ENCODE results near the gene KDM2B.

The KDM2B gene

DNA sequence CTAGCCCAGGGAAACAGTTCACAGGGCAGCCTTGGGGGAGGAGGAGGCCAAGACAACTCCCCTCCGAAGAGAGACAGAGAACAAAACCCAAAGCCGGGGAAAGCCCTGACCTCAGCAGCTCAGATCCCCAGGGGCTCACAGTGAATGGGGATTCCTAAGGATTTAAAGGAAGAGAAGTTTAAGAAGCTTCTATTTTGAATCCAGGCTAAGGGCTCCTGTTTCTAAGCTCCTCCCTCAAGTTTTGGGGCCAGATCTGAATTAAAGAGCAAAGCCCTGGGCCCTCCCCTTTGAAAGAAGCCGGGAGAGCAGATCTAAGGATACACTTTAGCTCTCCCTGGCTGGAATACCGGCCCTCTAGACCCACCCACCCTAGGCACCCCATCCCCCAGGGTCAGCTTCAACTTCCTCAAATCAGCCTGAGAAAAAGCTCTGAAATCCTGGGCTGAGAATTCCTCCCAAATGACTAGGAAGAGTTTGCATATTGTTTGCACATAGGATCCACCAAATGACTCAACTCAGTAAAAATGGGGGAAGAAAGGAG lies 3.9 kb downstream of the KDM2B start:
- no peaks in the 10 kb centered on the region for H3K9me3 ChIP-seq (ENCODE audit: control insufficient read depth, low read length)
- peaks cover 19% of the 10 kb centered on the region for H3K36me3 ChIP-seq (ENCODE audit: control insufficient read depth, insufficient read depth, low read length)
- peaks cover 23% of the 10 kb centered on the region for H3K4me1 ChIP-seq (ENCODE audit: control insufficient read depth, insufficient read depth, low read length)
- H3K27ac ChIP-seq (ENCODE audit: insufficient read depth, low read depth, low read length, poor library complexity, severe bottlenecking): peak overlapping the region; percentile 92
- 1% methylated on average over 4 of the region's 4 CpGs for WGBS, 2 experiments
- peak overlapping the region; percentile 93 for H3K4me3 ChIP-seq (ENCODE audit: insufficient read depth, low read depth, low read length)
- H3K27me3 ChIP-seq (ENCODE audit: control insufficient read depth, insufficient read depth, low read length, poor library complexity, severe bottlenecking): no peaks in the 10 kb centered on the region

GRCh38 chr12:121575952-121576625 lies 4.7 kb downstream of the KDM2B start:
- peak overlapping the region; percentile 93 for H3K4me3 ChIP-seq (ENCODE audit: insufficient read depth, low read depth, low read length)
- no peaks in the 10 kb centered on the region for H3K9me3 ChIP-seq (ENCODE audit: control insufficient read depth, low read length)
- no peaks in the 10 kb centered on the region for H3K27me3 ChIP-seq (ENCODE audit: control insufficient read depth, insufficient read depth, low read length, poor library complexity, severe bottlenecking)
- peak overlapping the region; percentile 92 for H3K27ac ChIP-seq (ENCODE audit: insufficient read depth, low read depth, low read length, poor library complexity, severe bottlenecking)
- WGBS, 2 experiments: 34 to 36% methylated on average over 12 to 13 of the region's 13 CpGs
- H3K36me3 ChIP-seq (ENCODE audit: control insufficient read depth, insufficient read depth, low read length): peaks cover 19% of the 10 kb centered on the region
- peaks cover 23% of the 10 kb centered on the region for H3K4me1 ChIP-seq (ENCODE audit: control insufficient read depth, insufficient read depth, low read length)

DNA sequence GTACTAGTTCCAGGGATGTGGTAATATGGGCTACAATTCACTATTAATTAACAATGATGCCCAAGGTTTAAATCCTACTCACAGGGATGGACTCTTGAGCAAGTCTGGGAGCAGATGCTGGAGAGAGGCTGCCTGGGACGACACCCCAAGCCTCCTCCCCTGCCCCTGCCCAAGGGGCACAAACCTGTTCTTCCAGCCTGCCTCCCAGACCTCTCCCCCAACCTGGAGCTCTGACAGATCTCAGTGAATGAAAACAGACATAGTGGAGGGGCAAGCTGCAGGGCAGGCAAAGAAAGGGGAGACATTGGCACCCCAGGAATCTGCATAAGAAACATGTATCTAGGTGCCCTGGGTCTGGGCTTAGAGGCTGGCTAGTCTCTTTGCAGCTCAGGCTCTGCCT lies 5.8 kb downstream of the KDM2B start:
- WGBS, 2 experiments: 81 to 97% methylated on average over 1 of the region's 1 CpG
- Histone ChIP-seq H3K4me1 (ENCODE audit: control insufficient read depth, insufficient read depth, low read length) (peaks cover 23% of the 10 kb centered on the region), H3K27ac (ENCODE audit: insufficient read depth, low read depth, low read length, poor library complexity, severe bottlenecking) (no peak overlapping the region), H3K27me3 (ENCODE audit: control insufficient read depth, insufficient read depth, low read length, poor library complexity, severe bottlenecking) (no peaks in the 10 kb centered on the region), H3K36me3 (ENCODE audit: control insufficient read depth, insufficient read depth, low read length) (peaks cover 24% of the 10 kb centered on the region), H3K4me3 (ENCODE audit: insufficient read depth, low read depth, low read length) (no peak overlapping the region), H3K9me3 (ENCODE audit: control insufficient read depth, low read length) (no peaks in the 10 kb centered on the region)

GRCh38 chr12:121574025-121574424 lies 6.8 kb downstream of the KDM2B start:
- Histone ChIP-seq H3K4me1 (ENCODE audit: control insufficient read depth, insufficient read depth, low read length) (peaks cover 23% of the 10 kb centered on the region), H3K4me3 (ENCODE audit: insufficient read depth, low read depth, low read length) (no peak overlapping the region), H3K9me3 (ENCODE audit: control insufficient read depth, low read length) (no peaks in the 10 kb centered on the region), H3K27me3 (ENCODE audit: control insufficient read depth, insufficient read depth, low read length, poor library complexity, severe bottlenecking) (no peaks in the 10 kb centered on the region), H3K27ac (ENCODE audit: insufficient read depth, low read depth, low read length, poor library complexity, severe bottlenecking) (no peak overlapping the region), H3K36me3 (ENCODE audit: control insufficient read depth, insufficient read depth, low read length) (peaks cover 24% of the 10 kb centered on the region)
- 95% methylated on average over 11 of the region's 11 CpGs for WGBS, 2 experiments

GRCh38 chr12:121571920-121572319 lies 8.9 kb downstream of the KDM2B start:
- Histone ChIP-seq H3K9me3 (ENCODE audit: control insufficient read depth, low read length) (no peaks in the 10 kb centered on the region), H3K27ac (ENCODE audit: insufficient read depth, low read depth, low read length, poor library complexity, severe bottlenecking) (no peak overlapping the region), H3K36me3 (ENCODE audit: control insufficient read depth, insufficient read depth, low read length) (peaks cover 29% of the 10 kb centered on the region), H3K4me3 (ENCODE audit: insufficient read depth, low read depth, low read length) (no peak overlapping the region), H3K27me3 (ENCODE audit: control insufficient read depth, insufficient read depth, low read length, poor library complexity, severe bottlenecking) (no peaks in the 10 kb centered on the region), H3K4me1 (ENCODE audit: control insufficient read depth, insufficient read depth, low read length) (peaks cover 23% of the 10 kb centered on the region)
- WGBS, 2 experiments: 92 to 98% methylated on average over 8 of the region's 9 CpGs

DNA sequence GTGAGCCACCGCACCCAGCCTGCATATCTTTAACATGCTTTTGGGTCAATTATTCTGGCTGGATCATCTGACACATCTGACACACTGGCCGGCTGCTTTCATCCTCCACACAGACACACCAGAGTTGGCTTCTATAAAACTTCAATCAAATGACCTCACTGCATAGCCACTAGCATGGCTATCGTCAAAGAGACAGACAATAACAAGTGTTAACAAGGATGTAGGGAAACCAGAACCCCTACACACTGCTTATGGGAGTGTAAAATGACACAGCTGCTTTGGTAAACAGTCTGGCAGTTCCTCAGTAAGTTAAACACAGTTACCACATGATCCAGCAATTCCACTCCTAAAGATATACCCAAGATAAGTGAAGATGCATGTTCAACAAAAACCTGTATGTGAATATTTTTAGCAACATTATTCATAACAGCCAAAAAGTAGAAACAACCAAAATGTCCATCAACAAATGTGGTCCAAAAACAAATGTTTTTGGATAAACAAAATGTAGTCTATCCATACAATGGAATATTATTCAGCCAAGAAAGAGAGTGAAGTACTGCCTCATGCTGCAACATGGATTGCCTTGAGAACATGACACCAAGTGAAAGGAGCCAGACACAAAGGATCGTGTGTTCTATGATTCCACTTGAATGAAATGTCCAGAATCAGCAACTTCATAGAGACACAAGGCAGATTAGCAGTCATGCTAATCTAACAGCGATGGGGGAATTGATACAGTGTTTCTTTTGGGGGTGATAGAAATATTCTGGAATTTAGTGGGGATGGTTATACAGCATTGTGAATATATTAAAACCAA lies 10.1 kb downstream of the KDM2B start:
- Histone ChIP-seq H3K4me1 (ENCODE audit: control insufficient read depth, insufficient read depth, low read length) (peaks cover 14% of the 10 kb centered on the region), H3K36me3 (ENCODE audit: control insufficient read depth, insufficient read depth, low read length) (peaks cover 29% of the 10 kb centered on the region), H3K4me3 (ENCODE audit: insufficient read depth, low read depth, low read length) (no peak overlapping the region), H3K27me3 (ENCODE audit: control insufficient read depth, insufficient read depth, low read length, poor library complexity, severe bottlenecking) (no peaks in the 10 kb centered on the region), H3K9me3 (ENCODE audit: control insufficient read depth, low read length) (no peaks in the 10 kb centered on the region), H3K27ac (ENCODE audit: insufficient read depth, low read depth, low read length, poor library complexity, severe bottlenecking) (no peak overlapping the region)
- WGBS, 2 experiments: 93 to 96% methylated on average over 5 of the region's 5 CpGs

DNA sequence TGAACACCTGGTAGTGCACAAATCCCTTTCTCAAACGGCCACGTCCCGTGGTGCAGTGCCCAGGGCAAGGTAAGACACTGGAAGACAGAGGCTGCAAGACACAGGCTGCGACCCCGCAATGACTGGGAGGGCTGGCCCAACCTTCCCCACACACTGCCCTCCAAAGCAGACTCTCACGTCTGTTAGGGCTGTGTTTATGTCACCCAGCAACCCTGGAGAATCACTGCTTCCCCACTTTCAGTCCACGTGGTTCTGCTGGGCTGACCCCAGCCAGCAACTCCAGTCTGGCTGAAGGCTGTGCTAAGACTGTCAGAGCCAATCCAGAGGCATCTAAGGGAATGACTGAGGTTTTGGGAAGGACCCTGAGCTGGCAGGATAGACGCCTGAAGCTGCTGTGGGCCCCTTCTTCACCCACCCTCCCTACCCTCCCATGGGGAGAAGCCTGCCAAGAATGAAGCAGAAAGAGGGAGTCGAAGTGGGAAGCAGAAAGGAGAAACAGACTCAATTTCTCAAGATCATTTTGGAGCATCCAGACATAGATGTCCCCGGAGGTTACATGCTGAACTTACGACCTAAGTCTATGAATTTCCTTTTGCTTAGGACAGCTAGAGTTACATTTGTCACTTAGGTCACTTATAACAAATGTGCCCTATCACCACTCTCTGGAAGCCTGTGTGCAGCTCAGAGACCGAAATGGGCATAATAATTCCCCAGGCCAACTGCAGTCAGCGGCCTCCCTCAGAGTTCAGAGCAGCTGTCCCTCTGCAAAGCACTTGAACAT lies 11.7 kb downstream of the KDM2B start:
- 88 to 90% methylated on average over 13 of the region's 13 CpGs for WGBS, 2 experiments
- Histone ChIP-seq H3K36me3 (ENCODE audit: control insufficient read depth, insufficient read depth, low read length) (peaks cover 24% of the 10 kb centered on the region), H3K27ac (ENCODE audit: insufficient read depth, low read depth, low read length, poor library complexity, severe bottlenecking) (no peak overlapping the region), H3K9me3 (ENCODE audit: control insufficient read depth, low read length) (no peaks in the 10 kb centered on the region), H3K27me3 (ENCODE audit: control insufficient read depth, insufficient read depth, low read length, poor library complexity, severe bottlenecking) (no peaks in the 10 kb centered on the region), H3K4me1 (ENCODE audit: control insufficient read depth, insufficient read depth, low read length) (no peaks in the 10 kb centered on the region), H3K4me3 (ENCODE audit: insufficient read depth, low read depth, low read length) (no peak overlapping the region)

- Histone ChIP-seq H3K27me3 (ENCODE audit: control insufficient read depth, insufficient read depth, low read length, poor library complexity, severe bottlenecking) (no peaks in the 10 kb centered on the region), H3K4me3 (ENCODE audit: insufficient read depth, low read depth, low read length) (no peak overlapping the region), H3K4me1 (ENCODE audit: control insufficient read depth, insufficient read depth, low read length) (no peaks in the 10 kb centered on the region), H3K9me3 (ENCODE audit: control insufficient read depth, low read length) (no peaks in the 10 kb centered on the region), H3K27ac (ENCODE audit: insufficient read depth, low read depth, low read length, poor library complexity, severe bottlenecking) (no peak overlapping the region), H3K36me3 (ENCODE audit: control insufficient read depth, insufficient read depth, low read length) (peaks cover 23% of the 10 kb centered on the region)
- WGBS, 2 experiments: 96 to 97% methylated on average over 7 of the region's 7 CpGs
These were observed 12.3 kb downstream of the KDM2B start for GRCh38 chr12:121568518-121568917.

- WGBS, 2 experiments: 91 to 94% methylated on average over 7 of the region's 7 CpGs
- Histone ChIP-seq H3K4me3 (ENCODE audit: insufficient read depth, low read depth, low read length) (no peak overlapping the region), H3K27me3 (ENCODE audit: control insufficient read depth, insufficient read depth, low read length, poor library complexity, severe bottlenecking) (no peaks in the 10 kb centered on the region), H3K36me3 (ENCODE audit: control insufficient read depth, insufficient read depth, low read length) (peaks cover 16% of the 10 kb centered on the region), H3K9me3 (ENCODE audit: control insufficient read depth, low read length) (no peaks in the 10 kb centered on the region), H3K27ac (ENCODE audit: insufficient read depth, low read depth, low read length, poor library complexity, severe bottlenecking) (no peak overlapping the region), H3K4me1 (ENCODE audit: control insufficient read depth, insufficient read depth, low read length) (no peaks in the 10 kb centered on the region)
These were observed 15.7 kb downstream of the KDM2B start for GRCh38 chr12:121565076-121565475.

- WGBS, 2 experiments: 83 to 88% methylated on average over 1 of the region's 1 CpG
- Histone ChIP-seq H3K4me1 (ENCODE audit: control insufficient read depth, insufficient read depth, low read length) (no peaks in the 10 kb centered on the region), H3K36me3 (ENCODE audit: control insufficient read depth, insufficient read depth, low read length) (peaks cover 23% of the 10 kb centered on the region), H3K9me3 (ENCODE audit: control insufficient read depth, low read length) (no peaks in the 10 kb centered on the region), H3K27ac (ENCODE audit: insufficient read depth, low read depth, low read length, poor library complexity, severe bottlenecking) (no peak overlapping the region), H3K27me3 (ENCODE audit: control insufficient read depth, insufficient read depth, low read length, poor library complexity, severe bottlenecking) (no peaks in the 10 kb centered on the region), H3K4me3 (ENCODE audit: insufficient read depth, low read depth, low read length) (no peak overlapping the region)
These were observed 18.3 kb downstream of the KDM2B start for GRCh38 chr12:121562488-121562887.
